ENCODE results near the gene BICC1.

DNA sequence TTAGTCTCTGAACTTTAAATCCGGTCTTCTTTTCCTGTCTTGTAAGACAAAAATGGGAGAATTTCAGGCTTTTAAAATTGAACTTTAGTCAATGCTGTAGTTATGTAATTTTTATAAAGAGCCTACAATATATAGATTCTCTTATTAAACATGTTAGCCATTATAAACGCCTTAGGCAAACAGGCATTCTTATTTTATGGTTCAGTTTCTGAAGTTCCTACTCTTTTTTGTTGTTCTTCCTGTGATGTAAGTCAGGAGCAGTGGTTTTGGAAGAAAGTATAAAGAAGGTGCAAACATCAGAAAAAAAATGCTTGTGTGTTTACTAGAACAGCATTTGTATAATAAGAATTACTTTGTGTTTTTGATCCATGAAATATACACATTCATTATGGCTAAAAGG, 41.6 kb downstream of the BICC1 start:
- TF ChIP-seq CTCF (conservative IDR thresholded peaks at IDR 0.05 in 1 of 2, IDR thresholded peaks at IDR 0.05 in 1 of 2; ENCODE audit: extremely low read depth in 1 of 2, insufficient read depth in 1 of 2, low read depth in 1 of 2, low read length in 2 of 2), result no peak
- no peak for TF ChIP-seq EZH2 (IDR thresholded peaks at IDR 0.05; ENCODE audit: borderline replicate concordance, low read length)
